Globus pallidus (tissue), 1 donor: Measurements from ENCODE around the gene PTPRO.
A peak's percentile ranks its signal among the peaks of the same experiment; 100 is the strongest.

Experiments used
- DNase-seq: peaks from one replicate; pipeline ENCODE4 v3.0.0-alpha.2; 2015; ENCODE audit warnings: low spot score

PTPRO gene

GRCh38 chr12:15322164-15323061 lies at the start of gene PTPRO:
Gene PTPRO (plus strand): TSS chr12:15322508.
- DNase-seq, result no peak

DNA sequence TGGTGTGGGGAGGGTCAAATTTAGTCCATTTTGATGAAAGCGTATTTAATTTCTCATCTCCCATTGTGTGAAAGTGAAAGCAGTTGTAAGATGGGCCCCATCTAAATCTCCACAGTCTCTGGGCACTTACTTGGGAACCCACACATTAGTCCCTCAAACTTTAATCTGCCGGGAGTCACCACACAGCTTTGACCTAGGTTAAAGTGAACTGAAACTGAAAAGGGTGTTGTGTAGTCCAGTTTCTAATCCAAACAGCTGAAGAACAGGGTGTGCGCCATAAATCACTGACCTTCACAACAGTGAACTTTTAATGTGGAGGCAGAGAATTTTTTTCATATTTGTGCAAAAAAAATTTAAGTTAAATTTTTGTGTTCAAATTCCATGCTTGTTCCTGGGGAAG lies 48.4 kb upstream of the PTPRO start:
- no peak for DNase-seq

- no peak for DNase-seq
Observed at GRCh38 chr12:15274561-15274967, 47.7 kb upstream of the PTPRO start.

DNA sequence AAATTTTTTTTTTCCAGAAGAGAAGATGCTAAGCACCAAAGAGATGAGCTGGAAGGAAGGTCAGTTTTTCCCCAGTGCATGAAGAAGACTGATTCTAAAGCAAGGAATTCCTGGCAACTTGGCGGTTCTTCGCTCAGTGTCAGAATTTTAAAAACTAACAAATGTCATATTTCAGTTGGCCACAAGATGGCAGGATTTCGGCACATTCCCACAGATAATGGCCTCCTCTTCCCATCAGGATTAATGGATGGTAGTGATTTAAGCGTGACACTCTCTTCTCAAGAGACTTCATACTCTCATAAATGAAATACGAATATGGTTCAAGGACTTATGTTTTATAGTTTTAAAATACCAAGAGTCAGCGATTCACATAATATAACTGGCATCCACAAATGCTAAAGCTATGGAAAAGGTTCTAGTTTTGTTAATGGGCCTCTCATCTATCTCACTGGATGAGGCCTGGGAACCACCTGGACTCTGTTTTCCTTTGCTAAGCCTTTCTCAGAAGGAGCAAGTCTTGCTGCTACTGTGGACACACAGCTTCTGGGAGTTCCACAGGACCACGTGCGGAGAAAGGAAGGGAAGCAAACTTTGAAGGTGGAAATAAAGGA lies 46.1 kb upstream of the PTPRO start:
- peak; percentile 52 for DNase-seq

- no peak for DNase-seq
Observed at GRCh38 chr12:15278816-15279658, 43.3 kb upstream of the PTPRO start.

- no peak for DNase-seq
Observed at GRCh38 chr12:15280930-15281329, 41.4 kb upstream of the PTPRO start.

GRCh38 chr12:15289192-15289591 lies 33.1 kb upstream of the PTPRO start:
- no peak for DNase-seq

DNA sequence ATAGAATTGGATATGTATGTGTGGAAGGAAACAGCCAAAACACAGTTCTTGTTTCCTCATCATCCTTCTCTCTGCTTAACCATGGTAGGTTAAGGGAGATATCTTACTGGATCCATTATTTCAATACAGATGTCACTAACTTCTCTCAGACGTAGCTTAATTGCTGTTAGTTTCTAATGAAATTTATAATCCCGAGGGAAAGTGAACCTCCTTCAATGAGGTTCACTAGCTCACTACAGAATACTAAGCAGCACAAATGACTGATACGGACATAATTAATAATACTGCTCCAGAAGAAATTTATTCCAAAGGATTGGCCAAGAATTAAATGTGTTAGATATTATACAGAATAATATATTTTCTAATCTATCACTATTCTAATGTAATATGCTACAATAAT lies 28.6 kb upstream of the PTPRO start:
- DNase-seq, result no peak

GRCh38 chr12:15299947-15300346 lies 22.4 kb upstream of the PTPRO start:
- no peak for DNase-seq

- DNase-seq, result no peak
Observed at GRCh38 chr12:15304296-15304695, 18.0 kb upstream of the PTPRO start.

- no peak for DNase-seq
Observed at GRCh38 chr12:15306605-15307004, 15.7 kb upstream of the PTPRO start.

- no peak for DNase-seq
Observed at GRCh38 chr12:15307079-15307478, 15.2 kb upstream of the PTPRO start.

DNA sequence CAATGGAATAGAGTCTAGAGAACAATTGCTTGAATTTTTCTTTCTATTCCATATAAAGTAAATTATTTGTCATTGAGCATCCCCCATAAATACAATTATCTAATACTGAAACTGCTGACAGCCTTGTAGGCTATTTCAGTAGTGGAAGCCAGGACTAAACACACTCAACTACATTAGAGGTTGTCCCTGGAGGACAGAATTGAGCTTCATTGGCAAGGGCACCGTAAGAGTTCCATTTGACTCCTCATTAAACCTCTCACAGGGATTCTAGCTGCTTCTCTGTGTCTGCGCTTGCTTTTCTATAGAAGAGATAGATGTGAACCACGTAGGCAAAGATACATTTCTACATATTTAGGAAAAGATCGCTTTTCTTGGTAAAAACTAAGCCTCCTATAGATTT lies 3.5 kb upstream of the PTPRO start:
- no peak for DNase-seq

DNA sequence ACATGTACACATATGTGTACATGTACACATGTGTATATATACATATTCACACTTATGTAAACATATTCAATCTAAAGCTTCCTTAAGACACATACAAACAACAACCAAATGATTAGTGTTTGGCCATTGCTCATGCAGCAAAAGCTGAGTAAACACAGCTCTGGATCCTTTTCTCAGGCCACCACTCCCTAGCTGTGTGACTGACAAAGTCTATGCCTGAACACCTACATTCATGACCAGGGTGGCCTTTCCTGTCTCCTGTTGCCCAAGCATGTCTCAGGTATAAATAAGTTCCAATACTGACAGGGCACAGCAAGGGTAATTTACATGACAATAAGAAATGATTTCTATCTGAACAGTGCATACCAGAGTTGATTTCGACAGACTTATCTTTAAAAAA lies 1.4 kb upstream of the PTPRO start:
- no peak for DNase-seq

- DNase-seq, result no peak
Observed at GRCh38 chr12:15323480-15323879, 1.2 kb downstream of the PTPRO start.

GRCh38 chr12:15329891-15330290 lies 7.6 kb downstream of the PTPRO start:
- DNase-seq, result no peak

DNA sequence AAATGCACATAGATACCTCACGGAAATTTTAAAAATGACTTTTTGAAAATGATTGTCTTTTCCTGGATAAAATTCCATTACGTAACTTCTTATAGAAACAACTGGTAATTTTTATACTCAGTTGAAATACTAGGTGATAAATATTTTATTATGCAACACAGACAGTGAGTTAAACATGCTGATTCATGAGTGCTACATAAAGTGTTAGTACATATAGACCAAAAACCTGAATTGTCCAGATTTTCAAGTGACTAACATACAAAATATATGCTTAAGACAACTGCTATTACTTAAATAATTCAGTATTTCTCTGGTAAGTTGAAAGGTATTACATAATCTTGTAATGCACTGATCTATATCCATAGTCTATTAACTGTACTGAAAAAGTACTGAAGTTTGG lies 11.9 kb downstream of the PTPRO start:
- no peak for DNase-seq

DNA sequence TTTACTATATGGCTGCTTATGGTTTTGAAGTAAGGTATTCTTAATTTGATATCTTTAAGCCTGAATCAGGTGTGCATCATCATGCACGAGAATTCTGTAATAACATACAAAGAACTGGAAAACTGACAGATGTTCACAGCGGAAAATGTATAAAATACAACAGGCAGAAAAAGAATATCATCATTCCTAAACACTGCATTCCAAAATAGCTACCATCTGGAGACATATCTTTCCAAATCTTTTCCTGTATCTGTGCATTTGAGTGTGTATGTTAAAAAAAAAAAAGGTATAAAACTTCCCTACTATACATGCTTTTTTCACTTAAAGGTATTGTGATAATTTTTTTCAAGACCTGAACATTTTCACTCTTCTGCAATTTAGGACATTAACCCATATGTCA lies 13.7 kb downstream of the PTPRO start:
- no peak for DNase-seq

GRCh38 chr12:15336768-15337553 lies 14.7 kb downstream of the PTPRO start:
- no peak for DNase-seq

DNA sequence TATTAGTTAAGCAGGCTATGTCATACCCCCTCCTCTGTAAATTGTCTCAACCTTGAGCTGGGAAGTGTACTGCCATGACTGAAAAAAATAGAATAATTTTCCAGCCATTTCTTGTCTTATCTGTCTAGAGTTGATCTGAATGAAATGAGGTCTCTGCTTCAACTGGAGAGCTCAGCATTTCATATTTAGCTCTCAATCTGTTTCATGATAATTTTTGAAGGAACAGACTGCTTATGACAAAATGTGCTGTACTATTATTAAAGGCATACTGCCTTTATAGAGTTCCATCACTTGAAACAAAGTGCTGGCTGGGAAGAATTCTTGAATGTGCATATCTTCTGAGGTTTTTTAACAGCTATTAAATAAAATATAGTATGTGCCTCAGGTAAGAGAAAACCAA lies 19.1 kb downstream of the PTPRO start:
- no peak for DNase-seq

GRCh38 chr12:15344561-15344960 lies 22.3 kb downstream of the PTPRO start:
- no peak for DNase-seq

DNA sequence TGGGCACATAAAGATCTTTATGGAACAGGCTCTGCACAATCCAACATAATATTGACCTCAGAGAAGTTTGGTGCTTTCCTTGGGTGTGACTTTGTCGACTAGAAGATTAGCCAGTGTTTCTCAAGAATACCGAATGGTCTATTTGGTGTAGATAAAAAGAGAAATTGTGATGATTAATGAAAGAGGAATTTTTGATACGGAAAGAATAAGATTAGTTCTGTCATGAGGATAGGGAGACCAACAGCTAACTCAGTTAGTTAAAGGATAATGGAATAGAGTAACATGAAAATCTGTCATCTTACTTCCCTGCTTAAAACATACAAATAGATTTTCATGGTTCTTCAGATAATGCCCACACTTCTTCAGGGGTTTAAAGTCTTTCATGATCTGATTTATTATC lies 24.2 kb downstream of the PTPRO start:
- DNase-seq, result no peak
